BE2C (cell line): ENCODE data around the gene DUSP16.

Experiments
- DNase-seq: peaks from one replicate; pipeline ENCODE4 v3.0.0-alpha.2; 2020
- H3K27me3 ChIP-seq: fragments of 250-450 bp; sonication (Bioruptor Pico); 2 replicates; pipeline ENCODE4 v1.5.1; 2020; ENCODE audit warnings: mild to moderate bottlenecking
- H3K36me3 ChIP-seq: fragments of 250-450 bp; sonication (Bioruptor Pico); 2 replicates; pipeline ENCODE4 v1.5.1; 2020; ENCODE audit warnings: mild to moderate bottlenecking
- H3K4me1 ChIP-seq: fragments of 250-450 bp; sonication (Bioruptor Pico); 2 replicates; pipeline ENCODE4 v1.5.1; 2020
- H3K4me3 ChIP-seq: 2 replicates; pipeline ENCODE4 v1.5.1; 2011; ENCODE audit warnings: low read depth, low read length
- H3K9me3 ChIP-seq: fragments of 250-450 bp; sonication (Bioruptor Pico); 2 replicates; pipeline ENCODE4 v1.5.1; 2020
- TF ChIP-seq, protein P1 (sequence below): IDR thresholded peaks from 2 replicates; pipeline ENCODE4 v1.5.1; 2012; ENCODE audit warnings: mild to moderate bottlenecking, low read depth, low read length

DUSP16 gene

DNA sequence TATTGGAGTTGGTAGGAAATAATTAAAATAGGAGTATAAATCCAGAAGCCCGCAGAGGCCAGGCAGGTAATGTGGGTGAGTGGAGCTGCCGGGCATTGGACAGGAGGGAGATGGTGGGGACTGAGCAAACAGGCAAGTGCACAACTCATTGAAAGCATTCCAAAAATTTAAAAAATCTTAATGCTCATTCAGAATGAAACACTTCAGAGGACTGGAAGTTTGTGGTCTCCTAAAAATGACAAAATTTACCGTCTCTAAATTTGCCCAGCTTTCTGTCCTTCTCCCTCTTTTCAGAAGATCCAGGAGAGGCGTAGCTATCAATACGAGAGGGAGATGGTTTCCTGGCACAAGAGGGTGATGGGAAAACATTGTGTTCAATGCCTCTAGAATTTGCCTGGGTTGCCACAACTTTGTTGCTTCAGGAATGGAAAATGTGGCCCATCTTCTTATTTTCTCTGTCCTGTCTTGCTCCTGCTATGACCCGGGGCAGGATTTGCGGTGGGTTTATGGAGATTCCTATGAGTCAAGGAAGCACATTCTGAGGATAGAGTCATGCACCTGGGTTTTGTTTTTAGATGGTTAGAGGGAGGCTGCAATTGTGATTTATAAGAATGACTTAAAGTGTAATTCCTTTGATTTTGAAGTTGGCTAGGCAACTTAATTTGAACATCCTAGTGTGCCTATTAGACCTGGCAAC, 133.6 kb downstream of the DUSP16 start:
- DNase-seq, result no peak
- TF ChIP-seq, protein P1, sequence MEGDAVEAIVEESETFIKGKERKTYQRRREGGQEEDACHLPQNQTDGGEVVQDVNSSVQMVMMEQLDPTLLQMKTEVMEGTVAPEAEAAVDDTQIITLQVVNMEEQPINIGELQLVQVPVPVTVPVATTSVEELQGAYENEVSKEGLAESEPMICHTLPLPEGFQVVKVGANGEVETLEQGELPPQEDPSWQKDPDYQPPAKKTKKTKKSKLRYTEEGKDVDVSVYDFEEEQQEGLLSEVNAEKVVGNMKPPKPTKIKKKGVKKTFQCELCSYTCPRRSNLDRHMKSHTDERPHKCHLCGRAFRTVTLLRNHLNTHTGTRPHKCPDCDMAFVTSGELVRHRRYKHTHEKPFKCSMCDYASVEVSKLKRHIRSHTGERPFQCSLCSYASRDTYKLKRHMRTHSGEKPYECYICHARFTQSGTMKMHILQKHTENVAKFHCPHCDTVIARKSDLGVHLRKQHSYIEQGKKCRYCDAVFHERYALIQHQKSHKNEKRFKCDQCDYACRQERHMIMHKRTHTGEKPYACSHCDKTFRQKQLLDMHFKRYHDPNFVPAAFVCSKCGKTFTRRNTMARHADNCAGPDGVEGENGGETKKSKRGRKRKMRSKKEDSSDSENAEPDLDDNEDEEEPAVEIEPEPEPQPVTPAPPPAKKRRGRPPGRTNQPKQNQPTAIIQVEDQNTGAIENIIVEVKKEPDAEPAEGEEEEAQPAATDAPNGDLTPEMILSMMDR, result no peak
- Histone ChIP-seq H3K36me3 (no peaks in the 10 kb centered on the region), H3K9me3 (no peaks in the 10 kb centered on the region), H3K4me3 (no peak overlapping the region), H3K27me3 (no peaks in the 10 kb centered on the region), H3K4me1 (no peaks in the 10 kb centered on the region; the same call in 1 of the 2 replicates)

DNA sequence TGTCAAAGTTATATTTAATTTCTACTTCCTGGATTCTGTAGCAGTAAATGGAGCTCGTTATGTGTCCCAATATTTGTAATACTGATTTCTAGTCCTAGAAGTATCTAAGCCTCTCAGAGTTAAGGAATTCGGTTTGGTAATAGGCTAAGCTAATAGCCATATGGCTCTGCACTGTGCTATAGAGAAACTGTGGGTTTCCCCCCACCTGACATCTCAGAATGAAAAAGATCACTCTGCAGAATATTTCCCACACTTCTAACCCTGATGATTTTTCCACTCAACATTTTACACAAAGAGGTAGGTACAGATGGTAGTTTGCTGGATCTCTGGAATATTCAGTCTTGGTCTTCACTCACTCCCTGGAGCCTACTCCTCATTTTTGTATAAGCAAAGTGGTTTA, 134.6 kb downstream of the DUSP16 start:
- Histone ChIP-seq H3K36me3 (no peaks in the 10 kb centered on the region), H3K9me3 (no peaks in the 10 kb centered on the region; the same call in 1 of the 2 replicates), H3K4me3 (no peak overlapping the region), H3K4me1 (no peaks in the 10 kb centered on the region; the same call in 1 of the 2 replicates), H3K27me3 (no peaks in the 10 kb centered on the region)
- DNase-seq, result no peak
- TF ChIP-seq, protein P1, result no peak

DNA sequence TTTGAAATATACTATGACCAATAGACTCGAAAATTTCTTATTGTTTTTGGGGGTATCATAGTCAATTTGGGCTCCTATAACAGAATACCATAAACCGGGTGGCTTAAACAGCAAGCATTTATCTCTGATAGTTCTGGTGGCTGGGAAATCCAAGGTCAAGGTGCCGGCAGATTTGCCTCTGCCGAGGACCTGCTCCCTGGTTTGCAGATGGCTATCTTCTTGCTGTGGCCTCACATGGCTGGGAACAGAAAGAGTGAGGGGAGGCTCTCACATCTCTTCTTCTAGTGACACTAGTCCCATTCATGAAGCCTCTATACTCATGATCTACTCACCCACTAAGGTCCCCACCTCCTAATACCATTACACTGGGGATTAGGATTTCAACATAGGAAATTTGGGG, 135.1 kb downstream of the DUSP16 start:
- no peaks in the 10 kb centered on the region; the same call in 1 of the 2 replicates for H3K9me3 ChIP-seq
- H3K27me3 ChIP-seq, result no peaks in the 10 kb centered on the region
- H3K36me3 ChIP-seq, result no peaks in the 10 kb centered on the region
- DNase-seq, result peak; percentile 41
- TF ChIP-seq, protein P1, result no peak
- no peaks in the 10 kb centered on the region; the same call in 1 of the 2 replicates for H3K4me1 ChIP-seq
- H3K4me3 ChIP-seq, result no peak overlapping the region

DNA sequence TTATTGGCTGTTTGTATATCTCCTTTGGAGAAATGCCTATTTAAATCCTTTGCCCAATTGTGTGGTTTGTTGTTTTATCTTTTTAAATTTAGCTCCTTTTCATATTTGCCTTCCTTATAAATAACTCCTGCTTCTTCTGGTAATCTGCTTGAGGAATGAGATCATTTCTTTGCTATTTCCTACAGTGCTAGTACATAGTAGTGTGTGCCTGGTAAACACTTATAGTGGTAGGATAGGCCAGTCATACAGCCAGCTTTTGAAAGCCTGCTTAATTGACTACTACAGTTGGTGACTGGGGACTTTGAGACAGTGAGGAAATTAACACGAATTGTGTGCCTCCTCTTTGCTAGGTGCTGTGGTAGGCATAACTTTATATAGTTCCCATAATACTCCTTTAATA, 137.0 kb downstream of the DUSP16 start:
- Histone ChIP-seq H3K36me3 (no peaks in the 10 kb centered on the region), H3K9me3 (no peaks in the 10 kb centered on the region; the same call in 1 of the 2 replicates), H3K4me3 (no peak overlapping the region), H3K27me3 (no peaks in the 10 kb centered on the region), H3K4me1 (no peaks in the 10 kb centered on the region)
- TF ChIP-seq, protein P1, result no peak
- no peak for DNase-seq

DNA sequence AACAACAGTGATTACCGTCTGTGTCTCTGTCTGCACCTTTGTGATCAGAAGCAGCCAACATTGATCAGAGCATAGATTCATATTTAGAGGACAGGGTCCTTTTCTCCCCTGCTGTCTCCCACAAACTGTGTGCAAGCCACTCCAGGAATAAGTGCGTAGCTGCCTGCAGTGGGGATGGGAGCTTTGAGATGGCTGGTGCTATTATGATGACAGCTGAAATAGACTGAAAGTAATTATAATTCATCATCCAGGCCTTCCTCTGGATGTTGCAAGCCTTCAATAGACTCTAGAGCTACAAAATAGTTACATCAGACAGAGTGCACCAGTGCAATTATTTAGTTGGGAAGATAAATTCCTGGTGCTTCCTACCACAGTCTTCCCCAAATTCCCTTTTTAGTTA, 137.7 kb downstream of the DUSP16 start:
- TF ChIP-seq, protein P1, result no peak
- Histone ChIP-seq H3K4me3 (no peak overlapping the region), H3K27me3 (no peaks in the 10 kb centered on the region), H3K4me1 (no peaks in the 10 kb centered on the region), H3K36me3 (no peaks in the 10 kb centered on the region), H3K9me3 (no peaks in the 10 kb centered on the region; the same call in 1 of the 2 replicates)
- no peak for DNase-seq
